Pons (tissue), 1 donor: ENCODE results near the gene PRKG1.
"Not testable (repeated sequence)": the region's sequence is repeated elsewhere in the genome, so short reads cannot be mapped to it uniquely, and the experiment has no call there.

ENCODE experiments used
- DNase-seq: peaks from one replicate; pipeline ENCODE4 v3.0.0-alpha.2; 2016; ENCODE audit warnings: low spot score

PRKG1 gene

DNA sequence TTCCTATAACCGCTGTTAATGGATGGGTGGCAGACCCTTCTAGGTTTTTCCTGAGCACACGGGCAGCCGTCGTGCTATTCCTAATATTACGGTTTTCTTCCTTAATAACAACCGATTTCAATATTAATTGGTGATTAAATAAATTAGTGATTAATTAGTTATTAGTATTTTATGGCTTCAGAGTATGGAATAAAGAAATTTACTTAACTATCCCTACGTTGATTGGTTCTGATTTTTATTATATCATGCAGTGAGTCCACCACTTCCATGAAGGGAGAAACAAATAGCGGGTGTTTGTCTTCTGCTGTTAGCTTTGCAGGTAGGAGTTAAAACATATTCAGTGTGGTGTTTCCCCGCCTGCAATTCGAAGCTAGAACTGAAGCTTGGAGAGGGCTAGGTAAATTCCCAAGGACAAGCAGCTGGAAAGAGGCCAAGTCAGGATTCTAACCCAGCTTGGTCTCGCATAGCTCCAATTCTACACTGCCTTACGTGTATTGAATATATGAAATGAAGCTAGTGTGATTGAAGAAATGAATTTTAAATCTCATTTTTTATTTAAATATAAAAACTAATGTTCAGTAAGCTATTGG is 626.0 kb downstream of the PRKG1 start:
- peak; percentile 45 for DNase-seq

DNA sequence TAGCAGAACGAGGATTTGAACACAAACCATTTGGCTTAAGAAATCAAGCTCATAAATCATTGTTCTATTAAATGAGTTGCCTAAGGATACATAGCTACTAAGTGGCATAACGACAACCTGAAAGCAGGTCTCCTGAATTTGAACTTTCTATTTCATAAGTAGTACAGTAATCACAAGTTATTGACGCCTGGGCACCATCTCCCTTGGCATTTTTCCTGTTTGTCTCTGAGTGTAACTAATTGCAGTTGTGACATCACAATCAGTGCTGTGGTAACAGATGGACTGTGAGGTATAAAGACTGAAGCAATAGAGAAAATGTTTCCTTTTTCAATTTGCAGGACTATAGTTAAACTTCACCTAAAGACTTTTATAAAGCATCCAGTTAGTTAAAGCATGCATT is 631.5 kb downstream of the PRKG1 start:
- DNase-seq: no peak

DNA sequence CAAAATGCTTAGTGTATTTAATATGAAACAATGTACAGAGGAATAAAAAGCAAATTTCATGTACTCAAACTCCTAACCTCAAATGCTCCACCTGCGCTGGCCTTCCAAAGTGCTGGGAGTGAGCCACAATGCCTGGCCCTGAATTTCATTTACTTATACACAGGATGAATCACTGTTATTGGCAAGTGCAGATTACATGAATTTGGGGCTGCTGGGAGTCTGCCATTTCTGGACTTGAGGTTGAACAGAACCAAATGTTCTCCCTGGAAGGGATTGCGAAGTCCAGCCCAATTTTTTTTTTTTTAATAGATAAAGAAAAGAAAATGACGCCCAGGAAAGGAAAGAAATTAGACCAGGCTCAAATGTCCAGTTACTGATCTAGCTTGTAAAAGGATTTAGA is 631.9 kb downstream of the PRKG1 start:
- peak; percentile 27 for DNase-seq

DNA sequence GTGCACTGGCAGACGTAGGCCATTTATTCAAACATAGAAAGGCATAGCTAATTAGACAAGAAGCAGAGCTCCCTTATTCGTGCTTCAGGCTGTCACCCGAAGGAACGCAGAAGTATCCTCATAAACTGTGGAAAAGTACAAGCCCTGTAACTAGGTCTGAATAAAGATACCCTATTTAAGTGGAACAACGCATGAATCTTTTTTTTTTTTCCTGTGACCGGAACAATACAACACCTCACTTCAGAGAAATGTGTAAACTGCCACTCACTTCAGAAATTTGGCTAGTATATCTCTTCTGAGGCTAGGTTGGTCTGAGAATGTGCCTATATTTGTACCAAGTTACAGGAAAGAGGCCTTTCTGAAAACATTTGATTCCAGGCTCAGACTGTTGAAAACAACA is 633.1 kb downstream of the PRKG1 start:
- DNase-seq: no peak

DNA sequence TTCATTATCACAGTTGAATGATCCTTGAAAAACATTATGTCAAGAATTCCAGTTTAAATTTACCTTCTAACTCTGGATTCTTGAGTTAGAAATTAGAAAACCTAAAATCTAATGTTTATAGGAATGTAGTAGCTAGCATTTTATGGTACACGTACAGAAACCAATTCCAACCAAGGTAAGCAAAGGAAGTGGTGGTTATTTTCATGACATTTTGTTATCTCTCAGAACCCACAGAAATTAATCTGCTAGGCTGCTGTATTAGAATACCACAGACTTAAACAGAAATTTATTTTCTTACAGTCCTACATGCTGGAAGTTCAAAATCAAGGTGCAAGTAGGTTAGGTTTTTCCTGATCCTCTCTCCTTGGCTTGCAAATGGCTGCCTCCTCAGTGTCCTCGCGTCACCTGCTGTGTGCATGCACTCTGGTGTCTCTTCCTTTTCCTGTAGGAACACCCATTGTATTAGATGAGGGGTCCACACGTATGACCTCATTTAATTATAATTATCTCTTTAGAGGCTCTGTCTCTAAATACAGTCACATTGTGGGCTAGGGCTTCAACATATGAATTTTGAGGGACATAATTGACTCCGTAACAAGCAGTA is 633.6 kb downstream of the PRKG1 start:
- no peak for DNase-seq

DNA sequence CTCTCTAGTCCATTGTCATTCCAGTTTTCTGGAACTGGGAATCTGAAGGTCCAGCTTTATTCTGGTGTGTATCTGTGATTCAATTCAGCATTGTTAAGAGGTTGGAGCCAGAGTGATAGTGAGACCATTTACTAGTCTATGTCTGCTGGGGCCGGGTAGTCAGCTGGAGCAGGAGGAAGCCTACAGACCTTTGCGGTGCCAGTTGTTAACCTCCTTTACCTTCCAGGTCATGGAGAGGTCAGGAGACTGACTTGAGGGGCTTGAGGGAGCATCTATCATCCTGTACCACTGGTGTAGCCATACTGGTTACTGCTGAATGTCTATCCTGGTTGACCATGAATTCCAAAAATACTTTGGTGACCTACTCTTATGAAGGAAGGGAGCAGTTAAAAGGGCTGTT is 634.3 kb downstream of the PRKG1 start:
- DNase-seq: no peak

DNA sequence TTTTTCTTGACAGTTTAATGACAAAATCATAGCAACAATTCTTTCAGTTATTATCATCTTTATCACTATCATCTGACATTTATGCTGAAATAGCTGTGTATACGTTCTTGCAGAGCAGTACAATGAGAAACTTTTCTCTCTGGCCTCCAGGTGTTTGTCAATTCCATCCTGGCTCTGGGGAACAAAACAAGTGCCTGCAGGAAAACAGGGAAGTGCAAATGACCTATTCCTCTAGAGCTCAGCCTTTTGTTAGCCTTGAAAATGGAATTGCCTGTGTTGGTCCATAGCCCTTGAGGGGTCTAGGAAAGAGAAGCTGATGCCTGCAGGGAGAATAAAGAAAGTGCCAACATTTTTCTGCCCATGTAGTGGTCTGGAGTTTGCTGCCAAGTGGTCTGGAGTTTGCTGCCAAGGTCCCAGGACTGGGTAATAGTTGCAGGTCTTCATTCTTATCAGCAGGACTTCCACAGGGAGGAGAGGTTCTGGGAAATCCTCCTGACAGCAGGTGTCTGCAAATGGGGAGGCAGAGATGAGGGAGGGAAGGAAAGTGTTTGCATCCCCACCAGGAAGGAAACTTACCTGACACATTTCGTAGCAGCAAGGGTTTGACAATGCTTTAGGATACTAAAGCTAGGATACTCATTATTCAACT is 635.2 kb downstream of the PRKG1 start:
- DNase-seq: no peak

DNA sequence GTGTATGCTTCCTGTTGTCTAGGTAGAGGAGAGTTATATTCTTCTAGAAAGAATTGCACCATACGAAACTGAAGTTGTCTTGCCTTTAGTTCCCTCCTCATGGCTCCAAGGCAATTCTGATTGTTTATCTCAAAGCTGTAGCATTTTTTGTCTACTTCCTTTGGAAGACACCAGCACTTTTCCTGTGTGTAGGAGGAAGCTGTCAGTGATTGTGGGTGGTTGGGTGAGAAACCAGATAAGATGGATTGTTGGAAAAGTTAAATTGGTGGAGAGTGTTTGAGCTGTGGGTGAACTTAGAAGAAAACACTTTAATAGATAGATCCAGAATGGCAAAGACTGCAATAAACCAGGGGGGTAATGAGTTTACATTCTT is 637.2 kb downstream of the PRKG1 start:
- DNase-seq: no peak

DNA sequence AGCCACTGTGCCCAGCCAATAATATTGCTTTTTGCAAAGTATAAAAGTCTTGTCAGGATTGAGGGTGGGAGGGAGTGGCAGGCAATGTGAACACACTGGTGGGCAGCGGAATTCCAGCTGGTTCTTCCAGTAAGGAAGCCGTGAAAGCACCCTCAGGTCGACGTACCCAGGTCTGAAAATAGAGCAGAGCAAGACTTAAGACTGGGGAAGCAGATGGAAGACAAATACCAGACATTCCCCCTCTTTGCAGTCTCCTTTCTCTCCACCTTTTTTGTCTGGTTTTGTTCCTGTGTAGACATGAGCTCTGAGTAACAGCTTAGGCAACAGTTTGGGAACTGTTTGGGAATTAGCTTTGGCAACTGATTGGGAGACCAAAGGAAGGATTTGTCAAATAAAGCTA is 642.7 kb downstream of the PRKG1 start:
- no peak for DNase-seq

DNA sequence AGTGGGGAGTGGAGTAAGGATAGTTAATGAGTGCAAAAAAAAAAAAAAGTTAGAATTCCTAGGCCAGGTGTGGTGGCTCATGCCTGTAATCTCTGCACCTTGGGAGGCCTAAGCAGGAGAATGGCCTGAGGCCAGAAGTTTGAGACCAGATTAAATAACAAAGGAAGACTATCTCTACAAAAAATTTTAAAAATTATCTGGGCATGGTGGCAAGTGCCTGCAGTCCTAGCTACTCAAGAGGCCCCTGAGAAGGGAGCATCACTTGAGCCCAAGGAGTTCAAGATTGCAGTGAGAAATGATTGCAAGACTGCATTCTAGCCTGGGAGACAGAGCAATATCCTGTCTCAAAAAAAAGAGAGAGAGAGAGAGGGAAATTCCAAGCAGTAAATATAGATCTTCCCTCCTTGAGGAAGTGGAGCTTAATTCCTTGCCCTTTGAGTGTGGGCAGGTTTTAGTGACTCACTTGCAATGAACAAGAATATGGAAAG is 644.6 kb downstream of the PRKG1 start:
- no peak for DNase-seq

DNA sequence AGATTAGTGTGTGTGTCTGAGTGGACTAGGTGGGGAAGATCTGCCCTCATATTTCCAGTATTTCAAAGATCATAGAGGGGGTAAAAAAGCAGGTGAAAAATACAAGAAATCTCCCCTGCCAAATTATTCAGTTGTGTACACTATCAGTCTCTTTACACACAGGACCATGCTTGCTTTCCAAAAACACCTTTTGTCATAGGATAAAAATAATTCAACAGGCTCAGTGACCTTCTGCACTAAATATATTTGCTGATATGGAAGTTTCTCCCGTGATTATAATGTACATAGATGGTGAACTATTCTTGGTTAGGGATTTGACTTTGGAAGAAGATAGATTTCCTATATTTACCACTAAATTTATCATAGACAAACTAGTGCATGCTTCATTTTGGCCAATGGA is 649.8 kb downstream of the PRKG1 start:
- no peak for DNase-seq

DNA sequence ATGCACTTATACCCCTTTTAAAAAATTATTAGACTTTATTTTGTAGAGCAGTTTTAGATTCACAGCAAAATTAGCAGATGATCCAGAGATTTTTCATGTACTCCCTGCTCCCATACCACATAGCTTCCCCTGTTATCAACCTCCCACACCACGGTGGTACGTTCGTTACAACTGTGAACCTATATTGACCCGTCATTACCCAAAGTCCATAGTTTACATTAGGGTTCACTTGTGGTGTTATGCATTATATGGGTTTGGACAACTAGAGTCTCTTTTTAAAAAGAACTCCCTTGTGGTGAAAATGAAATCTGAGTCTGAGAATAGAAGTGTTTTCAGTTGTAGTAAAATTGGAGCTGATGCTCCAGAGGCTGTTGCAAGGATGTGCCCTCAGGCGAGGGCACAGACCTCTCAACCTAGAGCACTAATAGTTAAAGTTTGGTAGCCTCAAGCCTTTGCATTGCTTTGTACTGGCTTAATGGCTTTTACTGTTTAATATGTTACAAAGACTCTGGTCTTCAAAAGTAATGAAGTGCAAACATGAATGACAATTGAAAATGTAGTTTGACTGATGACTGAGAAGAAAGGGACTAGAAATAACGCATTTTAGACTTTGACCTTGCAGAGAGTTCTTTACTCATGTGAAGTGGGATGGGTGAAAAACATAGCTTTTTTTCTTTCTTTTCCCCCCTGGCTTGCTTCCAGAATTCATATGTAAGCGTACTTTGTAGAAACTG is 655.7 kb downstream of the PRKG1 start:
- DNase-seq: no peak

DNA sequence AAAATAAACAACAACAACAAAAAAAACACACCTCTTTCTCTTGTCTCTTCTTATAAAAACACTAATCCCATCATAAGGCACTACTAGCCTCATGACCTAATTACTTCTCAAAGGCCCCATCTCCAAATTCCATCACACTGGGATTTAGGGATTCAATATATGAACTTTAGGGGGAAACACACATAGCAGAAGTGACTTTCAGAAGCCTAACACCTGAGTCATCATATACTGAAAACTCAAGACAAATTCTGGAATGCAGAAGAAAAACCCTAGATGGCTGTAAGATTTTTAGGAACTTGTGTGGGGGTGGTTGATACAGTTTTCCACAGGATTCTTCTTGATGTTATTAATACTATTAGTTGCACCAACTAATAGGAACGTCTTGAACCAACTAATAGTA is 658.8 kb downstream of the PRKG1 start:
- DNase-seq: no peak

DNA sequence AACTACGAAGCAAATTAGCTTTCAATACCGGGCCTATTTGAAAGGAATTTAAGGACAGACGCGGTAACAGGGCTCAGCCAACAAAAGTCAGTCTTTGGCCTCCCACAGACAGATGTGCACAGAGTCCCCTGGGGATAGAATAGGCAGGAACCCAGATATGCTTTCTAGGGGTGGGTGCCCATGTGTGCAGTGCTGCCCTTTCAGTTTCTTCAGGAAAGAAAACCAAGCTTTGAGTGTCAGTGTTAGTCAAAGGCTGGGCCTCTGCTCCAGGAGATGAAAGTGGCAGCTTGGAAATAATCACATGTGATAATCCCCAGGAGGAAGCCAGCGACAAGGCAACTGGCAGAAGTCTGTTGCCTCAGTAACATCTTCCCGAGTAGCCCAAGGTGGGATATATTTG is 668.9 kb downstream of the PRKG1 start:
- no peak for DNase-seq

DNA sequence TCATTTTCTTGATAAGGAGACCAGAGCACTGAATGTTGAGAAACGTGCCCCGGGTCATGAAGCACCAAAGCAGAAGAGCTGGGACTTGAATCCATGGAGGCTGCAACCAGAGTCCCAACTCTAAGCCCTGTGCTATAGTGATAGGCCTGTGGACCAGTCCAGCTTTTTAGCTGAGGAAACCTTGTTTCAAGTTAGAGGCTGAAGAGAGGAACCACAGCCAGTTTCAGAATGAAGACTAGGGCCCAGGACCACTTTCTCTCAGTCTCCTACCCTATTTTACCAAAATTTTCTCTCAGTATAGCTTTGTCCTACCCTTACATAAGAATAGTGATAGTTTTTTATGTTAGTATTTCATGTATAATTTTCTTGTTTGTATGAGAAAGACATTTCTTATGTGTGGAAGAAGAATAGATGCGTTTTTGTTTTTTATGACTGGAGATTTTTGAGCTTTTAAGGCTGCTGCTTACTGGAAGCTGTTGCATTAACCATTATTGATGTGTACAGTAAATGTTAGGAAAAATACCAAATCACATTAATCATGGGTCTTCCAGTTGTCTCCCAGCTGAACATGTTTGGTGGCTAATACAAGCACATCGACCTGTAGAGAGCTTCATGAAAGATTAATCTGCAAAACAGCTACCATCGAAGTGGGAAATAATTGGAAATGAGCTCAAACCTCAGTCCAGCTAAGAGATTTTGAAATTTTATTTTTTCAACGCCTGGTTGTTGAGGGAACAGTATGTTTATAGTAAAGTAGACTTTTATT is 670.1 kb downstream of the PRKG1 start:
- DNase-seq: no peak

DNA sequence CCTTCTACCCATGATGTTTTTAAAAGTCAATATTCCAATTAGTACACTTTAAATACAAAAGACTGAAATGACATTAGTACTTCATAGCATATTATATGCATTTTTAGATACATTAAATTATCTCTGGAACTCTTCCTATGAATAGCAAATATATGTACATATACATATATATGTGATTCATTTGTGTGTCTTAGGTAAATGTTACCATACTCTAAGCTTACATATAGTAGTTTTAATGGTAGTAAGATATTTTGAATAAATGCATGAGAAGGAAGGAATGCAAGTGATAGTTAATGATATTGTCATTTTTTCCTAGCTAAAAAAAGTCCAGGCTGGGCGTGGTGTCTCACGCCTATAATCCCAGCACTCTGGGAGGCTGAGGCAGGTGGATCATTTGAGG is 671.1 kb downstream of the PRKG1 start:
- no peak for DNase-seq

DNA sequence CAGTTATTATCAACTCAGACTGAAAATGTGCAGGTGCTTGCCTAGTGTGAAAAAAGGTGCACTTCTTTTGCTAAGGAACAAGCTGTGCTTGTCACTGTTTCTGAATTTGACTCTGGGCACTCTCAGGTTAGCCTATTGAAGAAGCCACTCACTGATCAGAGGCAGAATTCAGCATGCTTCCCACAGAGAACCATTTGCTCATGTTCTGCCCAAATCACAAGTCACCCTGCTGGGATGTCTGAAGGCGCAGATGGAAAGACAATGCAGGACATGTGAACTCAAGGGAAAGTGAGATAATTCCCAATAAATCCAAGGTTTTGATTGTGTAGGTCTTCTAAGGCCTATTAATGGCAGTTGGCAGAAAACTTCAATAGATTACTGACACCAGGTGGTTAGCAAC is 672.9 kb downstream of the PRKG1 start:
- DNase-seq: peak; percentile 11

DNA sequence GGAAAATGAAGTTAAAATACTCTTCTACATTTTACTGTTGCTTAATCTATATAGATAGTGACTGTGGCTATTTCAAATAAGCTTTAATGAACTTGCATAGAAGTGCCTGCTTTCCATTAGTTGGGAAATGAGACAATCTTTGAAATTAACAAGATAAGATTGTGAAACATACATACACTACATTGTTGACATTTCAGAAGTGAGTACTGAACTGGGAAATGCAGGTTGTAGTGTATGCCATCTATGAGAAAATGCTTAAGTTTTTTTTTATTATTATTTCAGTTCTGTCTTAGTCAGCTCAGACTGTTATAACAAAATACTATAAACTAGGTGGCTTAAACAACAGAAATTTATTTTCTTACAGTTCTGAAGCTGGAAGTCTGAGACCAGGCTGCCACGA is 674.7 kb downstream of the PRKG1 start:
- DNase-seq: no peak

DNA sequence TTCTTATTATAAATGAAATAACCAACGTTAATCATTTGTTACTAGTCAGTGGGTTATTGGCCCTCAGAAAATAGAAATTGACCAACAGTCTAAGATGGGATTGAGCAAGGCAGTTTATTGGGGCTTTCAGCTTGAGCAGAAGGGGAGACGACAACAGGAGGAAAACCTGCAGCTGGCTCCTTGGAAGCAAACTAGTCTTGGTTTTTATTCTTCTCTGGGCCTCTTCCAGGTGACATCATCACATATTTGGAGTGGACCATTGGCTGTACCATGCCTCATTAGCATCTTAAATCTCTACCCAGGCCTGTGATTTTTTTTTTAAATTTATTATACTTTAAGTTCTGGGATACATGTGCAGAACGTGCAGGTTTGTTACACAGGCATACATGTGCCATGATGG is 684.1 kb downstream of the PRKG1 start:
- no peak for DNase-seq

DNA sequence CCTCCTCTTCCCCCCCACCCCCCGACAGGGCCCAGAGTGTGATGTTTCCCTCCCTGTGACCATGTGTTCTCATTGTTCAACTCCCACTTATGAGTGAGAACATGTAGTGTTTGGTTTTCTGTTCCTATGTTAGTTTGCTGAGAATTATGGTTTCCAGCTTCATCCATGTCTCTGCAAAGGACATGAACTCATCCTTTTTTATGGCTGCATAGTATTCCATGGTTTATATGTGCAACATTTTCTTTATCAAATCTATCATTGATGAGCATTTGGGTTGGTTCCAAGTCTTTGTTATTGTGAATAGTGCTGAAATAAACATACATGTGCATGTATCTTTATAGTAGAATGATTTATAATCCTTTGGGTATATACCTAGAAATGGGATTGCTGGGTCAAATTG is 684.6 kb downstream of the PRKG1 start:
- DNase-seq: not testable (repeated sequence)

DNA sequence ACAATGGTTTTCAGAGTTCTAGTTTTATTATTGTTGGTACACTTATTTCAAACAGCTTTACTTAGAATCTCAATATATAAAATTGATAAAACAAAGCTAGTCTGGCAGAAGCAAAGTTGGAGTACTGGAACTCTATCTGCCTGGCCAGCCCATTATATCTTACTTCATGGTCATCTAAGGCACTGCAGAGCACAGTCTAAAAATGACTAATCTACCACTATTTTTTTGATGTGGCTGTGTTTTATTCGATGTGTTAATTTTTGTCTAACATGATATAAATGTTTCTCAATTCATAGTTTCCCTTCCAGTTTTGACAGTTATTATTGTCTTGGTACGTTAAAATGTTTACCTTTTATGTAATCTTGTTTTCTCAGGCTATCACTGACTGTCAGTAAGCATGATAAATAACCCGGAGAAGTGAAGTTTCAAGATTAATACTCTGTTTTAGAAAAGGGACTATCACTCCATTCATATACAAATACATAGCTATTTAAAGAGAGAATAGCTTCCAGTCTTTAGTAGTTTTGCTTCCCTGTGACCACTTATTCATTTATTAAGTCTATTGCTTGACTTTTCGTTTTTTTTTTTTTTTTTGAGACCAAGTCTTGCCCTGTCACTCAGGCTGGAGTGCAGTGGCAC is 685.7 kb downstream of the PRKG1 start:
- DNase-seq: no peak
